Non-pigmented ciliary epithelial cell (primary cell): ENCODE results near the gene PDYN.

Experiments
- DNase-seq: peaks from one replicate; pipeline ENCODE4 v3.0.0-alpha.2; 2010; ENCODE audit warnings: low read depth

The PDYN gene

GRCh38 chr20:1934721-1935573, 58.9 kb downstream of the PDYN start:
- DNase-seq: no peak

GRCh38 chr20:1934156-1934555, 59.7 kb downstream of the PDYN start:
- DNase-seq: no peak

GRCh38 chr20:1933465-1933870, 60.4 kb downstream of the PDYN start:
- DNase-seq: no peak

- DNase-seq: no peak
Measured at GRCh38 chr20:1932971-1933370, 60.9 kb downstream of the PDYN start.

GRCh38 chr20:1931830-1932229, 62.0 kb downstream of the PDYN start:
- DNase-seq: no peak

- DNase-seq: no peak
Measured at GRCh38 chr20:1930165-1930564, 63.7 kb downstream of the PDYN start.

GRCh38 chr20:1929460-1929859, 64.4 kb downstream of the PDYN start:
- DNase-seq: no peak

- no peak for DNase-seq
Measured at GRCh38 chr20:1928782-1929181, 65.1 kb downstream of the PDYN start.
